Spleen (tissue), 11 donors: ENCODE results near the gene KCNJ6. TPM values are rescaled to one million over a fixed set of nuclear protein-coding genes. Genes with fewer than 3 reads are reported as not detected.
"Not testable (repeated sequence)": the region's sequence is repeated elsewhere in the genome, so short reads cannot be mapped to it uniquely, and the experiment has no call there.

Experiments
- DNase-seq: peaks from one replicate; pipeline ENCODE4 v3.0.0-alpha.2; 2020
- H3K27ac ChIP-seq, 8 donors: fragments of 200-600 bp; sonication (generic) in 7 of 8; 1 replicate in 4 of 8; 2 replicates in 4 of 8; pipeline versions ENCODE4 v1.5.0 to v1.8.0; 2016 to 2021; ENCODE audit warnings: inconsistent platforms in 4 of 8, mild to moderate bottlenecking in 4 of 8, moderate library complexity in 1 of 8
- H3K27me3 ChIP-seq, 7 donors: fragments of 200-600 bp; sonication (generic) in 6 of 7; replicated peaks in 1 of 7; 1 replicate in 4 of 7; 2 replicates in 3 of 7; pipeline versions ENCODE4 v1.5.0 to v1.8.0; 2016 to 2021; ENCODE audit warnings: inconsistent platforms in 3 of 7, mild to moderate bottlenecking in 1 of 7
- H3K36me3 ChIP-seq, 6 donors: fragments of 200-600 bp; sonication (generic) in 5 of 6; 1 replicate in 4 of 6; 2 replicates in 2 of 6; pipeline versions ENCODE4 v1.5.0 to v1.8.0; 2016 to 2021; ENCODE audit warnings: inconsistent platforms in 2 of 6
- H3K4me1 ChIP-seq, 6 donors: fragments of 200-600 bp; sonication (generic) in 5 of 6; 1 replicate in 3 of 6; 2 replicates in 3 of 6; pipeline versions ENCODE4 v1.5.0 to v1.8.0; 2016 to 2021; ENCODE audit warnings: inconsistent platforms in 3 of 6
- H3K4me3 ChIP-seq, 8 donors: fragments of 200-600 bp; sonication (generic) in 7 of 8; 1 replicate in 4 of 8; 2 replicates in 4 of 8; pipeline versions ENCODE4 v1.5.0 to v1.8.0; 2016 to 2021; ENCODE audit warnings: inconsistent platforms in 4 of 8, mild to moderate bottlenecking in 4 of 8, moderate library complexity in 2 of 8
- H3K9me3 ChIP-seq, 8 donors: fragments of 200-600 bp; sonication (generic) in 7 of 8; 1 replicate in 4 of 8; 2 replicates in 4 of 8; pipeline versions ENCODE4 v1.5.0 to v1.8.0; 2016 to 2021; ENCODE audit warnings: inconsistent platforms in 4 of 8
- POLR2A ChIP-seq, 3 donors: fragments of 450-650 bp; IDR thresholded peaks; one replicate each; pipeline ENCODE4 v1.5.1; 2017; ENCODE audit warnings: antibody characterized with exemption in 3 of 3, mild to moderate bottlenecking in 1 of 3
- POLR2AphosphoS5 ChIP-seq, 3 donors: sonication (generic); formaldehyde crosslinking; IDR thresholded peaks; one replicate each; pipeline ENCODE4 v1.5.1; 2017; ENCODE audit warnings: antibody characterized with exemption in 3 of 3
- WGBS, 5 donors: extraction: QIAGEN DNeasy Blood & Tissue Kit in 3 of 5; methylation state at CpG; one replicate each; pipeline versions ENCODE4 v1.1.5 to v1.1.7; 2013 to 2018; 5-methylcytosine and 5-hydroxymethylcytosine counted together
- intact Hi-C: fragments of 100-400 bp; cut with DNase I; formaldehyde crosslinking; loops from one replicate; pipeline ENCODE4 v1.15.0; 2023; ENCODE audit warnings: low total_unique reads
- polyA plus RNA-seq, 3 donors: library from polyadenylated mRNA; stranded (reverse); fragments of 200-250 nt; gene quantifications; one replicate each; pipeline ENCODE4 v1.2.1, GENCODE V29; 2013
- total RNA-seq, 7 donors: library from RNA; depleted of rRNA in 3 of 7; stranded (reverse); fragments of >200 nt in 3 of 7; fragmentation: NEBNext Ultra II Directional in 4 of 7; extraction: Animal tissue kit (Norgen Biotek cat#: 25700) in 4 of 7; gene quantifications; one replicate each; pipeline versions ENCODE4 v1.1.0 to v1.2.1, GENCODE V29; 2016 to 2021
- TF ChIP-seq, protein P1 (sequence below), 11 experiments: fragments of 200-600 bp in 7 of 11; fragments of 450-650 bp in 4 of 11; sonication (generic) in 4 of 11; IDR thresholded peaks in 8 of 11; conservative IDR thresholded peaks in 3 of 11; 1 replicate in 7 of 11; 2 replicates in 4 of 11; pipeline versions ENCODE4 v1.4.0 to v1.8.0; 2016 to 2021; ENCODE audit warnings: antibody characterized with exemption in 11 of 11, inconsistent platforms in 4 of 11, mild to moderate bottlenecking in 1 of 11
- donor health status: healthy with polysubstance abuse.
- donor health status: DM: no; HTN: no; CAD: no; lungs with moderate emphysema.
- donor health status: DM: no; HTN: no; CAD: no.
- donor health status: Bipolar disorder and iron deficiency.
- donor health status: healthy.
- donor health status: DM: no; HTN: no; CAD: no.
- donor health status: DM: yes; HTN: yes; CAD: no.

The KCNJ6 gene
- total and polyA plus RNA-seq, 10 donors, result under 0.01 to 0.36 (median 0.10) TPM; not detected in 6

- DNase-seq, result no peak
- no peak overlapping the region for H3K27ac ChIP-seq
- peaks cover 0 to 26% (median 22%) of the 10 kb centered on the region in 8 donors for H3K9me3 ChIP-seq
- no peaks in the 10 kb centered on the region for H3K27me3 ChIP-seq
- WGBS, 5 donors, result 68 to 90% (median 74%) methylated on average over 1 of the region's 1 CpG
- no peaks in the 10 kb centered on the region for H3K36me3 ChIP-seq
- no peak overlapping the region for H3K4me3 ChIP-seq
- H3K4me1 ChIP-seq, result no peaks in the 10 kb centered on the region
- intact Hi-C loops, result no loop called here
- TF ChIP-seq POLR2AphosphoS5 (IDR thresholded peaks at IDR 0.05), result no peak
- TF ChIP-seq POLR2A (IDR thresholded peaks at IDR 0.05), result no peak
- TF ChIP-seq, protein P1, sequence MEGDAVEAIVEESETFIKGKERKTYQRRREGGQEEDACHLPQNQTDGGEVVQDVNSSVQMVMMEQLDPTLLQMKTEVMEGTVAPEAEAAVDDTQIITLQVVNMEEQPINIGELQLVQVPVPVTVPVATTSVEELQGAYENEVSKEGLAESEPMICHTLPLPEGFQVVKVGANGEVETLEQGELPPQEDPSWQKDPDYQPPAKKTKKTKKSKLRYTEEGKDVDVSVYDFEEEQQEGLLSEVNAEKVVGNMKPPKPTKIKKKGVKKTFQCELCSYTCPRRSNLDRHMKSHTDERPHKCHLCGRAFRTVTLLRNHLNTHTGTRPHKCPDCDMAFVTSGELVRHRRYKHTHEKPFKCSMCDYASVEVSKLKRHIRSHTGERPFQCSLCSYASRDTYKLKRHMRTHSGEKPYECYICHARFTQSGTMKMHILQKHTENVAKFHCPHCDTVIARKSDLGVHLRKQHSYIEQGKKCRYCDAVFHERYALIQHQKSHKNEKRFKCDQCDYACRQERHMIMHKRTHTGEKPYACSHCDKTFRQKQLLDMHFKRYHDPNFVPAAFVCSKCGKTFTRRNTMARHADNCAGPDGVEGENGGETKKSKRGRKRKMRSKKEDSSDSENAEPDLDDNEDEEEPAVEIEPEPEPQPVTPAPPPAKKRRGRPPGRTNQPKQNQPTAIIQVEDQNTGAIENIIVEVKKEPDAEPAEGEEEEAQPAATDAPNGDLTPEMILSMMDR (IDR thresholded peaks at IDR 0.05 in 8 of 11, conservative IDR thresholded peaks at IDR 0.05 in 3 of 11), result no peak
These were observed 336.9 kb downstream of the KCNJ6 start for GRCh38 chr21:37579356-37579755.

- WGBS, 5 donors, result 89 to 100% (median 93%) methylated on average over 2 of the region's 2 CpGs
- TF ChIP-seq POLR2A (IDR thresholded peaks at IDR 0.05) (no peak), POLR2AphosphoS5 (IDR thresholded peaks at IDR 0.05) (no peak)
- TF ChIP-seq, protein P1 (IDR thresholded peaks at IDR 0.05 in 8 of 11, conservative IDR thresholded peaks at IDR 0.05 in 3 of 11), result no peak
- peaks cover 0 to 26% (median 22%) of the 10 kb centered on the region in 8 donors for H3K9me3 ChIP-seq
These were observed 337.7 kb downstream of the KCNJ6 start for GRCh38 chr21:37578471-37579126.

GRCh38 chr21:37576929-37577328, 339.3 kb downstream of the KCNJ6 start:
- WGBS, 5 donors, result 96 to 100% (median 96%) methylated on average over 1 of the region's 1 CpG
- H3K36me3 ChIP-seq, intact Hi-C loops, DNase-seq, H3K27me3 ChIP-seq, H3K4me1 ChIP-seq, H3K4me3 ChIP-seq, H3K27ac ChIP-seq: not testable (repeated sequence)
- H3K9me3 ChIP-seq, result peaks cover 0 to 26% (median 22%) of the 10 kb centered on the region in 8 donors

More at GRCh38 chr21:37578471-37579126, 337.7 kb downstream of the KCNJ6 start:
- H3K4me1 ChIP-seq, result no peaks in the 10 kb centered on the region
- intact Hi-C loops, result no loop called here
- H3K27ac ChIP-seq, result no peak overlapping the region
- DNase-seq, result no peak
- H3K36me3 ChIP-seq, result no peaks in the 10 kb centered on the region
- no peaks in the 10 kb centered on the region for H3K27me3 ChIP-seq
- H3K4me3 ChIP-seq, result no peak overlapping the region

- WGBS, 5 donors, result 91 to 96% (median 94%) methylated on average over 11 of the region's 11 CpGs
- H3K9me3 ChIP-seq, result peaks cover 0 to 26% (median 22%) of the 10 kb centered on the region in 8 donors
- H3K27ac ChIP-seq, result no peak overlapping the region
- intact Hi-C loops, result no loop called here
- no peaks in the 10 kb centered on the region for H3K4me1 ChIP-seq
- no peaks in the 10 kb centered on the region for H3K36me3 ChIP-seq
- TF ChIP-seq POLR2AphosphoS5 (IDR thresholded peaks at IDR 0.05) (no peak), POLR2A (IDR thresholded peaks at IDR 0.05) (no peak)
- TF ChIP-seq, protein P1 (IDR thresholded peaks at IDR 0.05 in 8 of 11, conservative IDR thresholded peaks at IDR 0.05 in 3 of 11), result no peak
- DNase-seq, result no peak
- H3K27me3 ChIP-seq, result no peaks in the 10 kb centered on the region
- no peak overlapping the region for H3K4me3 ChIP-seq
These were observed 340.7 kb downstream of the KCNJ6 start for GRCh38 chr21:37575580-37575979.
